GM12801 (cell line): ENCODE measurements around the gene WBP2.

Experiments
- CTCF ChIP-seq: IDR thresholded peaks from one replicate; pipeline ENCODE4 v1.5.1; 2011; ENCODE audit warnings: control low read depth; ENCODE audit not compliant: insufficient read length; ENCODE audit errors: extremely low read depth

WBP2 gene

GRCh38 chr17:75810216-75810615, 44.9 kb downstream of the WBP2 start:
- no peak for TF ChIP-seq CTCF

- no peak for TF ChIP-seq CTCF
These were observed 45.5 kb downstream of the WBP2 start for GRCh38 chr17:75809631-75810111.

GRCh38 chr17:75808905-75809621, 46.1 kb downstream of the WBP2 start:
- no peak for TF ChIP-seq CTCF

- no peak for TF ChIP-seq CTCF
These were observed 46.6 kb downstream of the WBP2 start for GRCh38 chr17:75808549-75808904.

- no peak for TF ChIP-seq CTCF
These were observed 47.3 kb downstream of the WBP2 start for GRCh38 chr17:75807861-75808260.

- TF ChIP-seq CTCF = no peak
These were observed 48.2 kb downstream of the WBP2 start for GRCh38 chr17:75806822-75807500.

GRCh38 chr17:75803883-75804282, 51.3 kb downstream of the WBP2 start:
- no peak for TF ChIP-seq CTCF
